ENCODE results near the gene EIF4G2. TPM values are rescaled to one million over a fixed set of nuclear protein-coding genes. Genes with fewer than 3 reads are reported as not detected.

EIF4G2 gene
- total RNA-seq, 2 donors from 2014 or later: 1,073 to 1,080 TPM

GRCh38 chr11:10792385-10793068 is 16.2 kb downstream of the EIF4G2 start:
- Histone ChIP-seq H3K4me3 (no peak overlapping the region), H3K27ac (no peak overlapping the region), H3K9ac (ENCODE audit: low read depth in 2 of 2, low read length in 2 of 2) (no peak overlapping the region), H3K36me3 (peaks cover 12% of the 10 kb centered on the region), H3K27me3 (no peaks in the 10 kb centered on the region), H3K9me3 (no peaks in the 10 kb centered on the region), H3K4me1 (no peaks in the 10 kb centered on the region)
- peak; percentile 92 for DNase-seq
- TF ChIP-seq, protein P1, sequence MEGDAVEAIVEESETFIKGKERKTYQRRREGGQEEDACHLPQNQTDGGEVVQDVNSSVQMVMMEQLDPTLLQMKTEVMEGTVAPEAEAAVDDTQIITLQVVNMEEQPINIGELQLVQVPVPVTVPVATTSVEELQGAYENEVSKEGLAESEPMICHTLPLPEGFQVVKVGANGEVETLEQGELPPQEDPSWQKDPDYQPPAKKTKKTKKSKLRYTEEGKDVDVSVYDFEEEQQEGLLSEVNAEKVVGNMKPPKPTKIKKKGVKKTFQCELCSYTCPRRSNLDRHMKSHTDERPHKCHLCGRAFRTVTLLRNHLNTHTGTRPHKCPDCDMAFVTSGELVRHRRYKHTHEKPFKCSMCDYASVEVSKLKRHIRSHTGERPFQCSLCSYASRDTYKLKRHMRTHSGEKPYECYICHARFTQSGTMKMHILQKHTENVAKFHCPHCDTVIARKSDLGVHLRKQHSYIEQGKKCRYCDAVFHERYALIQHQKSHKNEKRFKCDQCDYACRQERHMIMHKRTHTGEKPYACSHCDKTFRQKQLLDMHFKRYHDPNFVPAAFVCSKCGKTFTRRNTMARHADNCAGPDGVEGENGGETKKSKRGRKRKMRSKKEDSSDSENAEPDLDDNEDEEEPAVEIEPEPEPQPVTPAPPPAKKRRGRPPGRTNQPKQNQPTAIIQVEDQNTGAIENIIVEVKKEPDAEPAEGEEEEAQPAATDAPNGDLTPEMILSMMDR (IDR thresholded peaks at IDR 0.05): peak; percentile 88
- intact Hi-C loops (cut with DNase I): loop anchor here (10.0 kb wide), 2 partner anchors 472 to 992 kb away; no protein-coding TSS in a partner anchor

GRCh38 chr11:10786451-10786850 is 22.3 kb downstream of the EIF4G2 start:
- Histone ChIP-seq H3K36me3 (no peaks in the 10 kb centered on the region), H3K9me3 (no peaks in the 10 kb centered on the region), H3K9ac (ENCODE audit: low read depth in 2 of 2, low read length in 2 of 2) (no peak overlapping the region), H3K27ac (no peak overlapping the region), H3K4me1 (no peaks in the 10 kb centered on the region), H3K27me3 (no peaks in the 10 kb centered on the region), H3K4me3 (no peak overlapping the region)
- TF ChIP-seq, protein P1 (IDR thresholded peaks at IDR 0.05): no peak
- intact Hi-C loops (cut with DNase I): no loop called here
- no peak for DNase-seq

DNA sequence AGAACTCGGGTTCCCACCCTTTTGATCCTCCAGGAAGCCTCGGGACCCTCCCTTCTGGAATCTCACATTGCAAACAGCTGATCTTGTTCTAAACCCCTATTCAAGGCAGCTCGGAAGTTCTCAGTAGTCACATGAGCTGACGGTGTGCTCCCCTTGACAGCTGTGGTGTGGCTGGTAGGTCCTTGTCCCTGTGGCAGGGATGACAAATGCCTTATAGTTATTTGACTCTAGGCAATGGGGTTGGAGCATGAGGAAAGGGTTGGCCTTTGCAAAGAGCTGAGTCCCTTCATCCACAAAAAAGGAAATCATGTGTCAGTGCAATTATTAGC is 23.6 kb downstream of the EIF4G2 start:
- intact Hi-C loops (cut with DNase I): no loop called here
- H3K36me3 ChIP-seq: no peaks in the 10 kb centered on the region
- no peak overlapping the region for H3K9ac ChIP-seq (ENCODE audit: low read depth in 2 of 2, low read length in 2 of 2)
- no peaks in the 10 kb centered on the region for H3K9me3 ChIP-seq
- H3K27ac ChIP-seq: no peak overlapping the region
- H3K4me1 ChIP-seq: no peaks in the 10 kb centered on the region
- TF ChIP-seq, protein P1 (IDR thresholded peaks at IDR 0.05): no peak
- DNase-seq: no peak
- no peaks in the 10 kb centered on the region for H3K27me3 ChIP-seq
- H3K4me3 ChIP-seq: no peak overlapping the region

GRCh38 chr11:10784232-10785145 is 24.2 kb downstream of the EIF4G2 start:
- H3K27me3 ChIP-seq: no peaks in the 10 kb centered on the region
- TF ChIP-seq, protein P1 (IDR thresholded peaks at IDR 0.05): no peak
- no peak for DNase-seq
- H3K4me1 ChIP-seq: no peaks in the 10 kb centered on the region
- H3K36me3 ChIP-seq: no peaks in the 10 kb centered on the region
- H3K9ac ChIP-seq (ENCODE audit: low read depth in 2 of 2, low read length in 2 of 2): no peak overlapping the region
- no peak overlapping the region for H3K27ac ChIP-seq
- no peak overlapping the region for H3K4me3 ChIP-seq
- intact Hi-C loops (cut with DNase I): no loop called here
- H3K9me3 ChIP-seq: no peaks in the 10 kb centered on the region

DNA sequence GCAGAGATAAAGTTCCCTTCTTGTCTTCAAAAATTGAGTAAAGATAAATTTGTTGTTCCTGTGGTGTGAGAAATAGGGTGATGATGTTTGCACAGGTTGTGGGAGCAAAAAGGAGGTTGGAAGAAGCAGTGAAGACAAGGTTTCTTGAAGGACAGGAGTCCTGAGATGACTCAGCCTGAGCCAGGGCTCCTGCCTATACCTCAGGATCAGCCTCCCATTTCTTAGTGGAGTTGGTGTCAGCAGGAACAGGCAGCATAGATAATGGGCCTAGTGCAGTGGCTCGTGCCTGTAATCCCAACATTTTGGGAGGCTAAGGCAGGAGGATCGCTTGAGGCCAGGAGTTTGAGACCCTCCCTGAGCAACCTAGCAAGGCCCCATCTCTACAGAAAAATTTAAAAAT is 28.7 kb downstream of the EIF4G2 start:
- H3K27ac ChIP-seq: no peak overlapping the region
- H3K4me1 ChIP-seq: no peaks in the 10 kb centered on the region
- no peaks in the 10 kb centered on the region for H3K9me3 ChIP-seq
- no peak for DNase-seq
- no peaks in the 10 kb centered on the region for H3K36me3 ChIP-seq
- H3K9ac ChIP-seq (ENCODE audit: low read depth in 2 of 2, low read length in 2 of 2): no peak overlapping the region
- intact Hi-C loops (cut with DNase I): no loop called here
- TF ChIP-seq, protein P1 (IDR thresholded peaks at IDR 0.05): no peak
- H3K4me3 ChIP-seq: no peak overlapping the region
- H3K27me3 ChIP-seq: no peaks in the 10 kb centered on the region

Measured in colonic mucosa (tissue), 4 donors.